Activated effector memory CD4-positive, alpha-beta T cell treated with anti-CD3 and anti-CD28 coated beads, Interleukin-2, amount 50 U/mL, for 16 hours (primary cell): ENCODE data around the gene BROX.
"Not testable (repeated sequence)": the region's sequence is repeated elsewhere in the genome, so short reads cannot be mapped to it uniquely, and the experiment has no call there.

Experiments used
- DNase-seq: peaks from one replicate; pipeline ENCODE4 v3.0.0-alpha.2; 2020

Gene BROX

DNA sequence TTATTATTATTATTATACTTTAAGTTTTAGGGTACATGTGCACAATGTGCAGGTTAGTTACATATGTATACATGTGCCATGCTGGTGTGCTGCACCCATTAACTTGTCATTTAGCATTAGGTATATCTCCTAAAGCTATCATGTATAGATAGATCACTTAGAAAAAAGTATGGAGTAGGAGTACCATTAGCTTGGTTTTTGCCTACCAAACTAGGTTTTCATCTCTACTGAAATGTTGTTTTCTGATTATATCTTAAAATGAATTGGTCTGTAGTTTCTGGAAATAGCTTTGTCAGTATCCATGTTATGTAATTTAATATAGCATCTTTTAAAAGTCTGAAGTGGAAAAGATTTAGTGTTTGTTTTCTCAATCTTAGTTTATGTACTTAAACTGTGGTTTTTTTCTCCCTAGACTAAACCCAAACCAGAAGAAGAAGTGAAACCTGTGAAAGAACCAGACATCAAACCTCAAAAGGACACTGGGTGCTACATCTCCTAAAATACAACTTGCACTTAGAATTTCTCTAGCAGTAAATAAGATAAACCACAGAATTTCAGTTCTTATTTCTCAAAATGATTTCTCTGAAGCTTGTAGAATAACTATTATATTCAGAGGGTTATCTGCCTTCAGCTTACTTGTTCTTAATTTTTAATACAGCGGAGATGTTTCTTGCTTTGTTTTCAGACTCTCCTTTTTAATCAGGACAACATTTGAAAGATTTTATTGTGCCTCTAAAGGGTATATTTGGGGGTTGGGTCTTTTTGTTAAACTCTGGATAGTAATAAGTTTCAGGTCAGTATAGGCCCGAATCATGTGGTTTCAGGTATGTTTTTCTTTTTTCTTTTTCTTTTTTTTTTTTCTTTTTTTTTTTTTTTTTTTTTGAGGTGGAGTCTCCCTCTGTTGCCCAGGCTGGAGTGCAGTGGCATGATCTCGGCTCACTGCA is 20.1 kb downstream of the BROX start:
- no peak for DNase-seq

DNA sequence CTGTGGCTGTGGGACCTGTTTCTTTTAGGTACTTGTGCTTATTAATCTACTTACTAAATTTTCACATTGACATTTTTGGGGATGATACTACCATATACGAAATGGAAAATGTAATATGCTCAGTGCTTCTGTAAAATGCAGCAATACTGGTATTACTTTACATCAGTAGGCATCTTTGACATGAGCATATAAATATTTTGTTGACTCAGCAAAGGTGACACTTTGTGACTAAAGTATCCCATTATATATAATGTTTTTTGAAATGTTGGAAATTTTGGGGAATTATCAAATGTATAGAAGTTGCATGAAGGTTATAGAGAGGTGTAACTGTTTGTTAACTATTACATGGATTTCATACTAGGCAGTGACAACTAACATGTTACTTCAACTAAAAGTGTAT is 22.4 kb downstream of the BROX start:
- DNase-seq: no peak

DNA sequence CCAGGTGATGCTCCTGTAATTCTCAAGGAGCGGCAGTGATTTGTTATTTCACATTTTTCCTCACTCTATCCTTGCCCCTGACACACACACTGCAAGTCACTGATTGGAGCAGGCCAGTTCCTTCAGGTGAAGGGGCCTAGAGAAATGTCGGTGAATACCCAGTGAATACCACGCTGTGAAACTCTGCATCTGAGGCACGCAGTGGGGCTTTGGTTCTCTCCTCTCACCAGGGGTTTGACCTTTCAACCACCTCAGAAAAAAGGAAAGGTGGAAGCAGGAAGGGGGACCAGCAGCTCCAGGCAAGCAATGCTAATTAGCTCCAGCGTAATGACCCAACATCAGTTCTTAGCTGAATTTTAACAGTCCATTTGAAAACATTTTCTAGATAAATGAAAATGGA is 24.1 kb downstream of the BROX start:
- DNase-seq: no peak

GRCh38 chr1:222736972-222737371 is 24.6 kb downstream of the BROX start, which contains the start of gene FAM177B:
TSS of gene FAM177B (plus strand) at chr1:222737202. CDS start at chr1:222746546, 9,344 bp downstream.
- no peak for DNase-seq

DNA sequence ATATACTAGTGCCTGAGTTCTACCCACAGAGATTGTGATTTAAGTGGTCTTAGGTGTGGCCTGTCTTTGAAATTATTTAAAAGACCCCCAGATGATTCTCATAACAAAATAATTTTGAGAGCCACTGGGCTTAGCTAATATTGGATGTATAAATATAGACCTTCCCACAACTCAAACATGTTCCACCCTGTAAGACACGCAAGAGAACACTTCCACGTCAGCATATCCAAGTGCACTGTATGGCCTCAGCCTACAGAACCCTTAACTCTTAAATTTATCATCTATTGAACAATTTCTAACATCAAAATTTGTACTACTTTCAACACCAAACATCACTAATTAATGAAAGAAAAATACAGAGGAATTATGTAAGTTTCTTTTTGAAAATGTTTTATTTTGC is 27.1 kb downstream of the BROX start:
- no peak for DNase-seq

DNA sequence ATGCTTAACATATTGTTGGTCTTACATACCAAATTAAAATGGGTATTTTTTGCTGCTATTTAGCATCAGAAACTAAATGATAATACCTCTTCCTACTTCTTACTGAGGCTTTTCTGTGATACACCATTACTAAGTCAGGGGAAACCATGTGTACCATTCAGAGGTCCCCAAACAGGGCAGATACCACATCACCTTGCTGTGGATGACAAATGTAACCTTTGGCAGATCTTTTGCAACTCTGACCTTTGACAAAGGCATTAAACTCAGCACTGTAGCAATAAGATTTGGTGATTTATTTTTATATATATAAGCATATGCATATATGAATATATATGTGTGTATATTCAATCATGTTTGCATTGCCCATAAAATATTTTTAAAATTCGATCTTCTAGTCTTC is 27.6 kb downstream of the BROX start:
- no peak for DNase-seq

GRCh38 chr1:222741630-222742457 is 29.5 kb downstream of the BROX start:
- DNase-seq: not testable (repeated sequence)

DNA sequence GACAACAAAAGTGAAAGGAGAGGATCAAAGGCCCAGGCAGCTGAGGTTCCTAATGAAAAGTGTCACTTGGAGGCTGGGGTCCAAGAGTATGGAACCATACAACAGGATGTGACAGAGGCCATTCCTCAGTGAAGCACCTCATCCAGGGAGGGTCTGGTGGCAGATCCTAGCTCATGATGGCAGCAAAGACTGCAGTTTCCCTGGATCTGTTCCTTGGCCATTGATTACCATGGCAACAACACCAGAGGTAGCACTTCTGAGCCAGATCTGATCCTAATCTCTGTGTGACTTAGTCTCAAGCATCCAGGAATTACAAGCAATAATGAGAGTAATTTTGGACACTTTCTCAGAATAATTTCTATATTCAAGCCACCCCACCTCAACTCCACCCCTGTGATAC is 37.6 kb downstream of the BROX start:
- no peak for DNase-seq

- DNase-seq: no peak
Observed at GRCh38 chr1:222750651-222751050, 38.3 kb downstream of the BROX start.

GRCh38 chr1:222751255-222751654 is 38.9 kb downstream of the BROX start:
- DNase-seq: no peak

- DNase-seq: no peak
Observed at GRCh38 chr1:222754366-222755139, 42.2 kb downstream of the BROX start.

- no peak for DNase-seq
Observed at GRCh38 chr1:222757646-222758268, 45.4 kb downstream of the BROX start.

DNA sequence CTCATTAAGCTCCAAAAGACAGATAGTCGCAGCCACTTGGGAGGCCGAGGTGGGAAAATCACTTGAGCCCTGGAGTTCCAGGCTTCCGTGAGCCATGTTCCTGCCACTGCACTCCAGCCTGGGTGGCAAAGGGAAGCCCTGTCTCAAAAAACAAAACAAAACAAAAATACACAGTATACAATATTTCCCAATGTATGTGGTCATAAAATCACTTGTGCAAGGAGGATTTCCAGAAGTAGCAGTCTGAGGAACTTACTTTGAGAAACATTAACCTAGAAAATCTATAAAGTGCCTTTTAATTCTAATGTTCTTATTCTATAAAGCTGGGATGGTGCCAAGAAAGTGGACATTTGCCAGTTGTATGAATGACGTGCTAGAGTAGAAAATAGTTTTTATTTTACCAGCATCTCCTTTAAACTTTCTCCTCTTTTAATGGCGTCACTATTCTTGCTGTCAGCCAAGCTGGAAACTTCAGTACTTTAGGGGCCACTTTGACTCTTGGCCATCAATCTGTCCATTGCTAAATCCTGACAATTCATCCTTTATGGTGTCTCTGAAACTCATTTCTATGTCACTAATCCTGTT is 47.2 kb downstream of the BROX start:
- DNase-seq: no peak

DNA sequence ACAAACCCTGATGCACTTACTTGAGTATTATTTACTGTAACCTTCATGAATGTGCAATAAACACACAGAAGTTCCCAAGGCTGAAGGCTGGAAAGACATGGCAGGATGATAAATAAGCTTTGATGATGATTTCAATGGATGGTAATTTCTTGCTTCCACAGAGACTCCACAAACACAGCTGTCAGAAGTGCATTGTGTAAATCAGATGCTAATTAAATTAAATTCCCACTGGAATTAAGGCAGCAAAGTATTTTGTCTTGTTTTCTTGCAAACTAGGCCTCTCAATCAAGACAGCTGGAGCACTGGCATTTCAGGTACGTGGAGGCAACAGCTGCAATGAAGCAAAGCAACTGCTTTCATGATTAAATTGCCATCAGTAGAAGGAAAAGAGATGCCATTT is 48.7 kb downstream of the BROX start:
- no peak for DNase-seq

GRCh38 chr1:222762178-222762577 is 49.8 kb downstream of the BROX start:
- not testable (repeated sequence) for DNase-seq

DNA sequence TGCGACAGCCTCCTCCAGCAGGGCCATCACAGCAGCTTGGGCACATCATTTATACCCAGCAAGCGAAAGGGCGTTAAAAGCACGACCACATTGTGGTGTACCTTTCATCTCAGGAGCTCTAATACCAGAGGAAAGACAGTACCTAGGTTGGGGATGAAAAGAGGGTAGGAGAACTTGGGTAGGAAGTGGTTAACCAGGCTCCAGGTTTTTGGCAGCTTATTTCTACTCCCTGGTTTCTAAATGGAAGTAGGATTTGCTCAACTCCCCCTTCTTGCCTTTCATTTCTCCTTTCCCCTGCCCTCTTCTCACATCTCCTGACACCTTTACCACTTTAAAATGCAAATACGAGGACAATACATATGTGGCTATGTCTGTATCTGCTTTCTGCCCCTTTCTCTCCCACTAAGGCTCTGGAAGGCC is 54.8 kb downstream of the BROX start:
- no peak for DNase-seq

GRCh38 chr1:222768592-222768991 is 56.2 kb downstream of the BROX start:
- no peak for DNase-seq

- DNase-seq: no peak
Observed at GRCh38 chr1:222769181-222769580, 56.8 kb downstream of the BROX start.

- no peak for DNase-seq
Observed at GRCh38 chr1:222769971-222770620, 57.7 kb downstream of the BROX start.

- no peak for DNase-seq
Observed at GRCh38 chr1:222772996-222773379, 60.6 kb downstream of the BROX start.

GRCh38 chr1:222777463-222777862 is 65.1 kb downstream of the BROX start:
- DNase-seq: no peak

- DNase-seq: no peak
Observed at GRCh38 chr1:222777977-222778376, 65.6 kb downstream of the BROX start.
